PC-9 (cell line): Measurements from ENCODE around the gene MIER1. TPM values are rescaled to one million over a fixed set of nuclear protein-coding genes. Genes with fewer than 3 reads are reported as not detected.

Source experiments
- BruUV-seq: library from RNA; stranded (reverse); fragments of 400-500 nt; replicated peaks from 2 replicates; lab custom pipeline; 2021; lab: Mats Ljungman, UMichigan
- CTCF ChIA-PET: fragments of 300-600 bp; sonication (Branson Sonifier 250); formaldehyde crosslinking; loops from one replicate; lab custom pipeline; 2022; ENCODE audit warnings: antibody characterized with exemption; lab: Charles Lee
- POLR2A ChIA-PET: fragments of 300-600 bp; sonication (Branson Sonifier 250); formaldehyde crosslinking; loops from one replicate; lab custom pipeline; 2022; ENCODE audit warnings: antibody characterized with exemption; ENCODE audit not compliant: unreplicated experiment; lab: Charles Lee
- DNase-seq, 2 experiments: peaks; one replicate each; pipeline versions ENCODE4 v3.0.0 to v3.0.0-alpha.2; 2015 to 2022; ENCODE audit warnings: mixed read lengths in 1 of 2
- H2AFZ ChIP-seq: fragments of 200-600 bp; sonication (generic); 2 replicates; pipeline ENCODE4 v1.8.1; 2017; ENCODE audit warnings: antibody characterized with exemption
- H3F3A ChIP-seq: fragments of 200-600 bp; sonication (generic); 2 replicates; pipeline ENCODE4 v1.8.1; 2017; ENCODE audit warnings: antibody characterized with exemption, mild to moderate bottlenecking, low read depth; ENCODE audit not compliant: insufficient read depth
- H3K27ac ChIP-seq: fragments of 200-600 bp; sonication (generic); 2 replicates; pipeline ENCODE4 v1.6.1; 2016; ENCODE audit warnings: mixed run types
- H3K27me3 ChIP-seq: fragments of 200-600 bp; sonication (generic); 2 replicates; pipeline ENCODE4 v1.6.1; 2016; ENCODE audit warnings: low read depth, mixed run types; ENCODE audit not compliant: insufficient read depth
- H3K36me3 ChIP-seq: fragments of 200-600 bp; sonication (generic); 2 replicates; pipeline ENCODE4 v1.6.1; 2016; ENCODE audit warnings: low read depth, mixed run types
- H3K4me1 ChIP-seq: fragments of 200-600 bp; sonication (generic); replicated peaks from 2 replicates; pipeline ENCODE4 v1.6.1; 2016; ENCODE audit warnings: mixed run types; ENCODE audit not compliant: insufficient read depth
- H3K4me2 ChIP-seq: fragments of 200-600 bp; sonication (generic); 2 replicates; pipeline ENCODE4 v1.6.1; 2017; ENCODE audit warnings: mixed run types
- H3K4me3 ChIP-seq: fragments of 200-600 bp; sonication (generic); 2 replicates; pipeline ENCODE4 v1.6.1; 2016; ENCODE audit warnings: mixed run types
- H3K79me2 ChIP-seq: fragments of 200-600 bp; sonication (generic); 2 replicates; pipeline ENCODE4 v1.6.1; 2017; ENCODE audit warnings: low read depth, mixed run types
- H3K9me2 ChIP-seq: fragments of 200-600 bp; sonication (generic); 2 replicates; pipeline ENCODE4 v1.8.1; 2017; ENCODE audit warnings: mild to moderate bottlenecking; ENCODE audit not compliant: insufficient read depth
- H3K9me3 ChIP-seq: fragments of 200-600 bp; sonication (generic); 2 replicates; pipeline ENCODE4 v1.8.1; 2016; ENCODE audit warnings: low read depth; ENCODE audit not compliant: insufficient read depth
- H4K20me1 ChIP-seq: fragments of 200-600 bp; sonication (generic); 2 replicates; pipeline ENCODE4 v1.8.1; 2017; ENCODE audit not compliant: insufficient read depth
- EZH2 ChIP-seq: fragments of 200-600 bp; sonication (generic); IDR thresholded peaks from 2 replicates; pipeline ENCODE4 v1.8.0; 2017; ENCODE audit warnings: antibody characterized with exemption, low read depth
- intact Hi-C: fragments of 100-400 bp; cut with micrococcal nuclease; formaldehyde crosslinking; loops from one replicate; pipeline ENCODE4 v1.10.0; 2022; ENCODE audit not compliant: unreplicated experiment
- total RNA-seq: library from RNA; stranded (reverse); gene quantifications from 2 replicates; pipeline ENCODE4 v1.2.3, GENCODE V29; 2021
- TF ChIP-seq, protein P1 (sequence below): fragments of 200-600 bp; sonication (generic); conservative IDR thresholded peaks from 2 replicates; pipeline ENCODE4 v1.6.1; 2017; ENCODE audit warnings: mixed run types, antibody characterized with exemption, mild to moderate bottlenecking, moderate library complexity

Gene MIER1
- total RNA-seq, 1 experiment from 2014 or later: 30.4 TPM

DNA sequence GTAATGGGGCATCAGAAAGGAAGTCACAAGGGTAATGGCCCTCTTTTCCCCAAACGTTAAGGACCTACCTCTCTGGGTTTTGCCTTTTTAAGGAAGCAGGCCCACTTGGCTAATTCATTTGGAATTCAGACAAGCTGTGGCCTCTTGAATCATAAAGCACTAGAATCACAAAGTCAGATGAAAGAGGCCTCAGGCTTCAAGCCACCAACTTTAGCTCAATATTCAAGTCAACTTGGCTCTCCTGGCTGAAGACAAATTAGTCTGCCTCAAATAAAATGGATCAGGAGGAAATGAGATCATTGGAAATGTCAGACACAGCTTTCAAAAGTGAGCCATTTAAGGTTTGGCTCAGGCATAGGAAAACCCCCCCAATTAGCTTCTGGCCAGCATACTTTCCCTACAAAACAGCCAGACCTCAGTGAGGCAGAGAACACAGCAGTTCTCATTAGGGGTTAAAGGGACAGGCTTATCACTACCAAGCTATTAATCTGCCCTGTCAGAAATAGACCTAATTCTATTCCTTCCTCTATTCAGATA is 94.9 kb downstream of the MIER1 start:
- Histone ChIP-seq H3K9me3 (no peaks in the 10 kb centered on the region), H3K27ac (no peak overlapping the region), H3K79me2 (no peaks in the 10 kb centered on the region), H3K4me1 (no peaks in the 10 kb centered on the region), H4K20me1 (no peaks in the 10 kb centered on the region), H3F3A (no peaks in the 10 kb centered on the region), H3K9me2 (no peaks in the 10 kb centered on the region), H3K4me2 (no peak overlapping the region), H3K4me3 (no peak overlapping the region), H3K27me3 (no peaks in the 10 kb centered on the region), H2AFZ (no peak overlapping the region), H3K36me3 (no peaks in the 10 kb centered on the region)
- no TSS peak for BruUV-seq
- TF ChIP-seq EZH2: no peak
- TF ChIP-seq, protein P1, sequence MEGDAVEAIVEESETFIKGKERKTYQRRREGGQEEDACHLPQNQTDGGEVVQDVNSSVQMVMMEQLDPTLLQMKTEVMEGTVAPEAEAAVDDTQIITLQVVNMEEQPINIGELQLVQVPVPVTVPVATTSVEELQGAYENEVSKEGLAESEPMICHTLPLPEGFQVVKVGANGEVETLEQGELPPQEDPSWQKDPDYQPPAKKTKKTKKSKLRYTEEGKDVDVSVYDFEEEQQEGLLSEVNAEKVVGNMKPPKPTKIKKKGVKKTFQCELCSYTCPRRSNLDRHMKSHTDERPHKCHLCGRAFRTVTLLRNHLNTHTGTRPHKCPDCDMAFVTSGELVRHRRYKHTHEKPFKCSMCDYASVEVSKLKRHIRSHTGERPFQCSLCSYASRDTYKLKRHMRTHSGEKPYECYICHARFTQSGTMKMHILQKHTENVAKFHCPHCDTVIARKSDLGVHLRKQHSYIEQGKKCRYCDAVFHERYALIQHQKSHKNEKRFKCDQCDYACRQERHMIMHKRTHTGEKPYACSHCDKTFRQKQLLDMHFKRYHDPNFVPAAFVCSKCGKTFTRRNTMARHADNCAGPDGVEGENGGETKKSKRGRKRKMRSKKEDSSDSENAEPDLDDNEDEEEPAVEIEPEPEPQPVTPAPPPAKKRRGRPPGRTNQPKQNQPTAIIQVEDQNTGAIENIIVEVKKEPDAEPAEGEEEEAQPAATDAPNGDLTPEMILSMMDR: no peak
- no peak for DNase-seq
- intact Hi-C loops: no loop called here
- CTCF ChIA-PET: no interaction called here
- POLR2A ChIA-PET: interaction anchor here (0.5 kb wide), 1 partner anchor 1509 kb away, joined by 3 read pairs; no protein-coding TSS in a partner anchor

DNA sequence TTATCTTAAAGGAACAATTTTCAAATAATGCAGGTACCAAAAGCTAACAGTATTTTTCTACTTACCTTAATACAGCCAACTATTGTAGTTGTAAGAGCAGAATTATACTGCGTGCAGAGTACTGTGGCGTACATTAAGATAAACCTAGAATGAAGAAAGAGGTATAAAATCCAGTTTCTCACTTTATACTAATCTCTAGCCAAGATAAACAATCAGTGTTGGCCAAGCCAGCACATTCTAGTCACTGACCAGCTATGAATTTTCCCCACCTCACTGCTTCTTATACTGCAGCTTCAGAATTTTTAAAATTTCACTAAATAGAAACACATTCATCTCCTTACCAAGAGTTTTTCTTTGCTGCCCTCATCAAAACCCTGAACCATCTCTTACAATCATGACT is 95.5 kb downstream of the MIER1 start:
- ChIA-PET CTCF (no interaction called here), POLR2A (no interaction called here)
- Histone ChIP-seq H3F3A (no peaks in the 10 kb centered on the region), H3K36me3 (no peaks in the 10 kb centered on the region), H3K4me2 (no peak overlapping the region), H3K79me2 (no peaks in the 10 kb centered on the region), H2AFZ (no peak overlapping the region), H3K27ac (no peak overlapping the region), H3K4me3 (no peak overlapping the region), H4K20me1 (no peaks in the 10 kb centered on the region), H3K4me1 (no peaks in the 10 kb centered on the region), H3K27me3 (no peaks in the 10 kb centered on the region), H3K9me2 (no peaks in the 10 kb centered on the region), H3K9me3 (no peaks in the 10 kb centered on the region)
- intact Hi-C loops: no loop called here
- TF ChIP-seq, protein P1: no peak
- TF ChIP-seq EZH2: no peak
- DNase-seq: no peak
- BruUV-seq: no TSS peak

DNA sequence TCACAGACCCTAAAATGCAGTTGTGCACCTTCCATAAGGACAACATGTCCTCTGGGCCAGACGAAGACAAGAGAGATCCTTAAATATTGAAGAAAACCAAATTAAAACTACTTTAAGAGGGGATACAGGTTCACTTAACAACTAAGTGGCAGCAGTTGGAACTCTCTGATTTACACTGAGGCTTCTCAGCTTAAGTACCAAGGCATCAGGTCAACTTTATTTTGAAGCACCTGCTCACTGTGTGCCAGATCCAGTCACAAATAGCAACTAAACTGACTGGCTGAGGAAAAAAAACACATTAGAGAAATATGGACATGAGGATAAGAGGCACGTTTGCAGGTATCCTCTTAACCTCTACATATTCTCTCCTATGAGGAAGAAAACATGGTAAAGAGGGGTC is 96.0 kb downstream of the MIER1 start:
- Histone ChIP-seq H3K9me2 (no peaks in the 10 kb centered on the region), H3K4me2 (no peak overlapping the region), H3K27ac (no peak overlapping the region), H3F3A (no peaks in the 10 kb centered on the region), H4K20me1 (no peaks in the 10 kb centered on the region), H3K9me3 (no peaks in the 10 kb centered on the region), H3K79me2 (no peaks in the 10 kb centered on the region), H3K27me3 (no peaks in the 10 kb centered on the region), H2AFZ (no peak overlapping the region), H3K4me3 (no peak overlapping the region), H3K36me3 (no peaks in the 10 kb centered on the region), H3K4me1 (no peaks in the 10 kb centered on the region)
- BruUV-seq: no TSS peak
- TF ChIP-seq EZH2: no peak
- TF ChIP-seq, protein P1: no peak
- DNase-seq: no peak
- ChIA-PET CTCF (no interaction called here), POLR2A (no interaction called here)
- intact Hi-C loops: no loop called here
